Spleen (tissue), 11 donors: ENCODE results near the gene CCL11. TPM values are rescaled to one million over a fixed set of nuclear protein-coding genes. Genes with fewer than 3 reads are reported as not detected.
"Not testable (repeated sequence)": the region's sequence is repeated elsewhere in the genome, so short reads cannot be mapped to it uniquely, and the experiment has no call there.

Source experiments
- DNase-seq: peaks from one replicate; pipeline ENCODE4 v3.0.0-alpha.2; 2020
- H3K27ac ChIP-seq, 8 donors: fragments of 200-600 bp; sonication (generic) in 7 of 8; 1 replicate in 4 of 8; 2 replicates in 4 of 8; pipeline versions ENCODE4 v1.5.0 to v1.8.0; 2016 to 2021; ENCODE audit warnings: inconsistent platforms in 4 of 8, mild to moderate bottlenecking in 4 of 8, moderate library complexity in 1 of 8
- H3K27me3 ChIP-seq, 7 donors: fragments of 200-600 bp; sonication (generic) in 6 of 7; replicated peaks in 1 of 7; 1 replicate in 4 of 7; 2 replicates in 3 of 7; pipeline versions ENCODE4 v1.5.0 to v1.8.0; 2016 to 2021; ENCODE audit warnings: inconsistent platforms in 3 of 7, mild to moderate bottlenecking in 1 of 7
- H3K36me3 ChIP-seq, 6 donors: fragments of 200-600 bp; sonication (generic) in 5 of 6; 1 replicate in 4 of 6; 2 replicates in 2 of 6; pipeline versions ENCODE4 v1.5.0 to v1.8.0; 2016 to 2021; ENCODE audit warnings: inconsistent platforms in 2 of 6
- H3K4me1 ChIP-seq, 6 donors: fragments of 200-600 bp; sonication (generic) in 5 of 6; 1 replicate in 3 of 6; 2 replicates in 3 of 6; pipeline versions ENCODE4 v1.5.0 to v1.8.0; 2016 to 2021; ENCODE audit warnings: inconsistent platforms in 3 of 6
- H3K4me3 ChIP-seq, 8 donors: fragments of 200-600 bp; sonication (generic) in 7 of 8; 1 replicate in 4 of 8; 2 replicates in 4 of 8; pipeline versions ENCODE4 v1.5.0 to v1.8.0; 2016 to 2021; ENCODE audit warnings: inconsistent platforms in 4 of 8, mild to moderate bottlenecking in 4 of 8, moderate library complexity in 2 of 8
- H3K9me3 ChIP-seq, 8 donors: fragments of 200-600 bp; sonication (generic) in 7 of 8; 1 replicate in 4 of 8; 2 replicates in 4 of 8; pipeline versions ENCODE4 v1.5.0 to v1.8.0; 2016 to 2021; ENCODE audit warnings: inconsistent platforms in 4 of 8
- CTCF ChIP-seq, 11 experiments: fragments of 200-600 bp in 7 of 11; fragments of 450-650 bp in 4 of 11; sonication (generic) in 4 of 11; IDR thresholded peaks in 8 of 11; conservative IDR thresholded peaks in 3 of 11; 1 replicate in 7 of 11; 2 replicates in 4 of 11; pipeline versions ENCODE4 v1.4.0 to v1.8.0; 2016 to 2021; ENCODE audit warnings: antibody characterized with exemption in 11 of 11, inconsistent platforms in 4 of 11, mild to moderate bottlenecking in 1 of 11
- POLR2A ChIP-seq, 3 donors: fragments of 450-650 bp; IDR thresholded peaks; one replicate each; pipeline ENCODE4 v1.5.1; 2017; ENCODE audit warnings: antibody characterized with exemption in 3 of 3, mild to moderate bottlenecking in 1 of 3
- POLR2AphosphoS5 ChIP-seq, 3 donors: sonication (generic); formaldehyde crosslinking; IDR thresholded peaks; one replicate each; pipeline ENCODE4 v1.5.1; 2017; ENCODE audit warnings: antibody characterized with exemption in 3 of 3
- WGBS, 5 donors: extraction: QIAGEN DNeasy Blood & Tissue Kit in 3 of 5; methylation state at CpG; one replicate each; pipeline versions ENCODE4 v1.1.5 to v1.1.7; 2013 to 2018; 5-methylcytosine and 5-hydroxymethylcytosine counted together
- intact Hi-C: fragments of 100-400 bp; cut with DNase I; formaldehyde crosslinking; loops from one replicate; pipeline ENCODE4 v1.15.0; 2023; ENCODE audit warnings: low total_unique reads
- polyA plus RNA-seq, 3 donors: library from polyadenylated mRNA; stranded (reverse); fragments of 200-250 nt; gene quantifications; one replicate each; pipeline ENCODE4 v1.2.1, GENCODE V29; 2013
- total RNA-seq, 7 donors: library from RNA; depleted of rRNA in 3 of 7; stranded (reverse); fragments of >200 nt in 3 of 7; fragmentation: NEBNext Ultra II Directional in 4 of 7; extraction: Animal tissue kit (Norgen Biotek cat#: 25700) in 4 of 7; gene quantifications; one replicate each; pipeline versions ENCODE4 v1.1.0 to v1.2.1, GENCODE V29; 2016 to 2021
- donor health status: healthy with polysubstance abuse.
- donor health status: DM: no; HTN: no; CAD: no; lungs with moderate emphysema.
- donor health status: DM: no; HTN: no; CAD: no.
- donor health status: Bipolar disorder and iron deficiency.
- donor health status: healthy.
- donor health status: DM: no; HTN: no; CAD: no.
- donor health status: DM: yes; HTN: yes; CAD: no.

CCL11 gene
- total and polyA plus RNA-seq, 10 donors, result 0.26 to 1.9 (median 0.60) TPM; not detected in 5

GRCh38 chr17:34314279-34314678 is 28.7 kb downstream of the CCL11 start:
- 17 to 32% (median 22%) methylated on average over 4 of the region's 4 CpGs for WGBS, 5 donors
- intact Hi-C loops, result no loop called here
- H3K4me1 ChIP-seq, result peaks cover 0 to 33% (median 15%) of the 10 kb centered on the region in 6 donors
- no peak for TF ChIP-seq POLR2A (IDR thresholded peaks at IDR 0.05)
- TF ChIP-seq POLR2AphosphoS5 (IDR thresholded peaks at IDR 0.05), result no peak
- TF ChIP-seq CTCF (IDR thresholded peaks at IDR 0.05 in 8 of 11, conservative IDR thresholded peaks at IDR 0.05 in 3 of 11), result no peak
- no peaks in the 10 kb centered on the region for H3K36me3 ChIP-seq
- H3K4me3 ChIP-seq, result no peak overlapping the region
- H3K9me3 ChIP-seq, result no peaks in the 10 kb centered on the region
- peak overlapping the region in 4 of 8 donors; percentile 50 to 73 (median 70) for H3K27ac ChIP-seq
- no peak for DNase-seq
- peaks cover 0 to 9% (median 0%) of the 10 kb centered on the region in 7 donors for H3K27me3 ChIP-seq

- Histone ChIP-seq H3K4me1 (peaks cover 0 to 31% (median 16%) of the 10 kb centered on the region in 6 donors), H3K4me3 (no peak overlapping the region), H3K36me3 (no peaks in the 10 kb centered on the region), H3K27ac (peak overlapping the region in 6 of 8 donors; percentile 13 to 52 (median 43)), H3K9me3 (peaks cover 0 to 1% (median 0%) of the 10 kb centered on the region in 8 donors), H3K27me3 (no peaks in the 10 kb centered on the region)
- WGBS, 5 donors, result 57 to 84% (median 73%) methylated on average over 3 of the region's 3 CpGs
- DNase-seq, result no peak
- TF ChIP-seq POLR2A (IDR thresholded peaks at IDR 0.05), result no peak
- TF ChIP-seq POLR2AphosphoS5 (IDR thresholded peaks at IDR 0.05), result no peak
- TF ChIP-seq CTCF (IDR thresholded peaks at IDR 0.05 in 8 of 11, conservative IDR thresholded peaks at IDR 0.05 in 3 of 11), result no peak
- intact Hi-C loops, result no loop called here
These were observed 32.9 kb downstream of the CCL11 start for GRCh38 chr17:34318474-34318873.

GRCh38 chr17:34319039-34319483 is 33.5 kb downstream of the CCL11 start, which contains the start of gene CCL8:
TSS of gene CCL8 (plus strand) at chr17:34319435. CDS start at chr17:34319502, 67 bp downstream.
- peak within 1 kb of the TSS in 6 of 8 donors; percentile 13 to 52 (median 43) for H3K27ac ChIP-seq
- TF ChIP-seq CTCF (IDR thresholded peaks at IDR 0.05 in 8 of 11, conservative IDR thresholded peaks at IDR 0.05 in 3 of 11), result no peak
- no peak for TF ChIP-seq POLR2A (IDR thresholded peaks at IDR 0.05)
- no peak for TF ChIP-seq POLR2AphosphoS5 (IDR thresholded peaks at IDR 0.05)
- no peaks in the 10 kb centered on the region for H3K36me3 ChIP-seq
- DNase-seq, result no peak
- peaks cover 0 to 7% (median 2%) of the 10 kb centered on the region in 8 donors for H3K9me3 ChIP-seq
- H3K4me1 ChIP-seq, result peaks cover 0 to 25% (median 12%) of the 10 kb centered on the region in 6 donors
- intact Hi-C loops, result no loop called here
- 28 to 61% (median 44%) methylated on average over 2 of the region's 2 CpGs for WGBS, 5 donors
- no peak within 1 kb of the TSS for H3K4me3 ChIP-seq
- no peaks in the 10 kb centered on the region for H3K27me3 ChIP-seq

- H3K27ac ChIP-seq, result peak overlapping the region in 1 of 8 donors; percentile 39
- H3K4me1 ChIP-seq, result peaks cover 0 to 15% (median 7%) of the 10 kb centered on the region in 6 donors
- H3K27me3 ChIP-seq, result no peaks in the 10 kb centered on the region
- TF ChIP-seq POLR2AphosphoS5 (IDR thresholded peaks at IDR 0.05) (no peak), CTCF (IDR thresholded peaks at IDR 0.05 in 8 of 11, conservative IDR thresholded peaks at IDR 0.05 in 3 of 11) (no peak), POLR2A (IDR thresholded peaks at IDR 0.05) (no peak)
- H3K36me3 ChIP-seq, result no peaks in the 10 kb centered on the region
- peaks cover 0 to 21% (median 16%) of the 10 kb centered on the region in 8 donors for H3K9me3 ChIP-seq
- intact Hi-C loops, result no loop called here
- no peak overlapping the region for H3K4me3 ChIP-seq
- DNase-seq, result no peak
These were observed 36.4 kb downstream of the CCL11 start for GRCh38 chr17:34321964-34322363.

- DNase-seq, H3K27ac ChIP-seq, H3K27me3 ChIP-seq, H3K4me1 ChIP-seq, H3K4me3 ChIP-seq, H3K36me3 ChIP-seq, intact Hi-C loops: not testable (repeated sequence)
- peaks cover 0 to 21% (median 16%) of the 10 kb centered on the region in 8 donors for H3K9me3 ChIP-seq
- WGBS, 5 donors, result 73 to 86% (median 74%) methylated on average over 4 of the region's 4 CpGs
These were observed 42.0 kb downstream of the CCL11 start for GRCh38 chr17:34327580-34327979.
